GM19452 (cell line): ENCODE measurements around the gene LMO7.

ENCODE experiments used
- ATAC-seq: cut with Tn5 transposase; IDR thresholded peaks from one replicate; pipeline ENCODE4 v1.9.1; 2021; ENCODE audit not compliant: unreplicated experiment

Gene LMO7

DNA sequence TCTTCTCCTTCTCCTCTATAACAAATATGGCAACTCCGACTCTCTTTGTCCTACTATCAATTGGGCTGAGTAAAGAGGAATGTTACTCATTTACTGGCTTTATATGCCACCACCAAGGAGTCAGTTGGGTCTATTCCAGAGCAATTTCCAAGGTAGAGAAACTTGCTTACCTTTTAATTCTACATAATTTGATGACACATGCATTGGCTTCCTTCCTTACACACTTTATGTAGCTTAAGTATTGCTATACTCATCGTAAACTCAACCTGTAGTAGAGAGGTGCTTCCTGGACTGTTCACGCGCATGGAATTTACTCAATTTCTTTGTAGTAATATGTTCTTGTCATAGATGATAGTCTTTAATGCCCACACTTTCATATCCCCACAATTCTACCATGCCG is 160.7 kb downstream of the LMO7 start:
- ATAC-seq: no peak

DNA sequence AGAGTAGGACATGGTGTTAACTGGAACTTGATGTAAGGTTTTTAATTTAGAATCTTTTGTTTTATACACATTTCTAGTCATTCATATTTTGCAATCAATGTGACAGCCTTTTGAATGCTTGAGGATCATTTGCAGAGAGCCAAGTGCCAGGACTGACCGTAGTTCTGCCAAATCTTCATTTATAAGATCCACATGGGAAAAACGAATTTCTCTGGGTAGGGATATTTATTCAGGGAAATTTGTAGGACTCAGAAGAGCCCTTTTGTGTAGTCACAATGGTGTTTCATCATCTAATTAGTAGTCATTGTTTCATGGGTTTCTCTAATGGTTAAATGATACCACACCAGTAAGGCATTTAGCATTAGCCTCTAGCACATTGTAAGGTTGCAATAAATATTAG is 161.1 kb downstream of the LMO7 start:
- no peak for ATAC-seq

DNA sequence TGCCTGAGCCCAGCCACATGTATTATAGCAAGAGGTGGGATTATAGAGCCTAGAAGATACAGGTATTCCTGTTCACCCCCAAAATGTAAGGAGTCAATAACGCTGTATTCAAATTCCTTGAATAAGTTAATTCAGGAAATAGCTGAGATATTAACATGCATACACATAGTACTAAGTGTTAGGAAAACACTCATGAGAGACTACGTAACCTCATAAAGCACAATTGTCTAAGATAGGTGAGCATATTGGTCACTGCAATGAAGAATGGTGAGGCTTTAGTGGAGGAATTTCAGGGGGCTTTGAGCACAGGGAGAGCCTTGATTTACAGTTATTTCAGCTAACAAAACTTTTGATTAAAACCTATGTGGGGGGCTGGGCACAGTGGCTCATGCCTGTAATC is 161.6 kb downstream of the LMO7 start:
- ATAC-seq: no peak

DNA sequence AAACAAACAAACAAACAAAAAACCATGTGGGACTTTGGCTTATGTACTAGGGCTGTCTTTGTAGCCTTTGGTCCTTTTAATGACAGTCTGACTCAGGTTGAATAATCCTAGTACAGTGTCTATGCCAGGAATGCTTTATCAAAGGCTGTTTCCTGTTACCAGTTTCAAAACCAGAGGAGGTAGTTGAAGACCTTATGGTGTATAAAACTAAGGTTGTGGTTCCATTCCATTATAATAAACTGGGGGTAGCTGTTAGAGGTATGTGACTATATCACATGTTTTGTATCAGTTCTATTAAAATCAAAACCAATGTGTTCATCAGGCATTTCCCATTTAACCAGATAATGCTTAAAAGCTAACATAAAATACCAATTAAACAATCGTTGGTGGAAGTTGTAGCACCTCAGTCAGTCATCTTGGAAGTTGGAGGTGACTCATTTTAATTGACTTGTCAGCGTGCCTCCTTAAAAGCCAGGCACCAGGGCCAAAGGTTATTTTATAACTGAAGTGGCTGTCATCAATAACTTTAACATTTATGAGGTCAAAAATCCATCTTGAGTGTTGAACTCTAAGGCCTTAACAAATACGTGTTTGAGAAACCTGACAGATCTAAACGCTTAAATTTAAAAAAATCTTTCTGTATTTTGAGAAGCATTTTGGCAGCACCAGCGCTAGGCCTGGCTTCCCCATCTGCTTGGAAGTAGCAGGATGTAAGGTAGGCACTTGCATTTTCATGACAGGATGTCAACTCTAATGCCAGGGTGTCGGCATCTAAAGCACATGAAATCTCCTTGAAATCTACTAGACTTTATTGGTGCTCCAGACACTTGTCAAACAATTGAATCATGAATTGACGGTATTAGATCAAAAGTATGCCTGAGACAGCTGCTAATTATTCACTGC is 162.5 kb downstream of the LMO7 start:
- no peak for ATAC-seq

DNA sequence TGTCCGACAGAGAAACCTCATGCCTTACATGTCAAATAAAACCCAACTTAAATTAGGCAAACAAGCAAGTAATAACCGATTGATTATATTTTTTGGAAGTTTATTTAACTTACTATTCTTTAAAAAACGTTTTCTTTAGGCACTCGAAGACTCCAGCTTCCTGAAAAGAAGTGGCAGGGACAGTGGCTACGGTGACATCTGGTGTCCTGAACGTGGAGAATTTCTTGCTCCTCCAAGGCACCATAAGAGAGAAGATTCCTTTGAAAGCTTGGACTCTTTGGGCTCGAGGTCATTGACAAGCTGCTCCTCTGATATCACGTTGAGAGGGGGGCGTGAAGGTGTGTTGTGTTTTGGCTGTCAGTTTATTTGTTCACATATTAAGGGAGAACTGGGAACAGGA is 164.4 kb downstream of the LMO7 start:
- no peak for ATAC-seq

DNA sequence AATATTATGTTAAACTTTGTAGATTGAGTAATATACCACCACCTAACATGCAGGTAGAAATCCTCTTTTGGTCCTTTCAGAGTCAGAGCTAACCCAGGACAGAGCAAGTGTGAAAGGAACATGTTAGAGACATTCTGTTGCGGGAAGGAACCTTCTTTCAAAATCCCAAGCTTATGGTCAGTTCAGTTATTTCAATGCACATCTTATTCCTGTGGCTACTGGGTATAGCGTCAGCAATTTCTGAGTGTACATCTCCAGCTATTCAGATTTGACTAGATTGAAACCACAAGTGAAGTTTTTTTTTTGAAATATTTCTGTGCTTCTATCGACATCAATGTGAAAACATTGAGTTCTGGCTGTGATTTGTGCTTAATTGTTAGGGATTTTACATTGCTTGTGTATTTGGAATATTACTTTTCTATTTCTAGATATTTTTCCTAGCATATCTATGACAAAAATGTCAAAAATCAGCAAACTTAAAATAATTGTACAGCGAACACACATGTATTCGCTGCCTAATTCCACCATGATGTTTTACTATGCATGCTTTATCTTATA is 165.3 kb downstream of the LMO7 start:
- ATAC-seq: no peak

DNA sequence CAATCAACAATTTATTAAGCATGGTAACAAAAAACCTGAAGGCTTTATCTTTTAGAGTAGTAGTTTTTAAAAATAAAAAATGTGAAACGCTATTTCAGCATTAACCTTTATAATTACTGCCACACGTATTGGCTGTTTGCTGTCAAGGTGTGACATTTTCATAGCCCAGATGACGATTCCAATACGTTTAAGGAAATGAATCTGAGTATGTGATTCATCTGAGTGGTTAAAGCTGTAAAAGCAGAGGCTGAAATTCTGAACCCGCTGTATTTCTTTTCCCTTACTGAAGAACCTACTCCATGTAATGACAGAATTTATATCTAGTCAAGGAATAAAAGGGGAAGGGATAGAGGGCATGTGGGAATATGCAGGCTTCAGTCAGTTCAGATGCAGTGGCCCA is 166.0 kb downstream of the LMO7 start:
- no peak for ATAC-seq

DNA sequence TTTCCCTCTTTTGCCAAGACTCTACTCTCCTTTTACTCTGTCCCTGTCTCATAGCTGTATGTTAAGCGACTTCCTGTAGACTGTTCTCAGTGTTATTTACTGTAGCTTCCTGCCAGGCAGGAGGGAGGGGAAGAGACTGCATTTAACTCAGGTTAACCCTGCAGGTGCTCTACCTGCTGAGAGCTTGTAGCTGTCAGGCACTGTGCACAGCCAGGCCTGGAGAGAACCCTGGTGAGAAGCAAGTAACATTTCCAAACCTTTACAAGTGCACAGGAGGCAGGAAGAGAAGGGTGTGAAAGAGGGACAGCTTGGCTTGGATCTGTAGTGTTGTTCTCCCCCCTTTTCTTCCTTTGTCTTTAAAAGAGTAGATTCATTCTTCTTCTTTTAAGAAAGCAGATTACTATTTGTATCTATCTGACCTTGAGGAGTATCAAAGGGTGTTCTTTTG is 167.1 kb downstream of the LMO7 start:
- ATAC-seq: no peak

DNA sequence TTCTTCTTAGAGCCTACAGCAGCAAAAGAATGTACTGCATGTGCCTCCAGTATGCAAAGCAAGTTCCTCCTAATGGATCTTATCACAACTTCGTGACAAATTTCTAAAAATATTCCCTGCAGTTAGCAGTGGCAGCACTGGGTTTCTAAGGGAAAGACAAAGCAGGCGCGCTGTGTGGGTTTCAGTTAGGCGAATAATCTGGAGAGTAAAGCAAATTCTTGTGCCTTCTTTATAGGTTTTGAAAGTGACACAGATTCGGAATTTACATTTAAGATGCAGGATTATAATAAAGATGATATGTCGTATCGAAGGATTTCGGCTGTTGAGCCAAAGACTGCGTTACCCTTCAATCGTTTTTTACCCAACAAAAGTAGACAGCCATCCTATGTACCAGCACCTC is 167.9 kb downstream of the LMO7 start:
- no peak for ATAC-seq

DNA sequence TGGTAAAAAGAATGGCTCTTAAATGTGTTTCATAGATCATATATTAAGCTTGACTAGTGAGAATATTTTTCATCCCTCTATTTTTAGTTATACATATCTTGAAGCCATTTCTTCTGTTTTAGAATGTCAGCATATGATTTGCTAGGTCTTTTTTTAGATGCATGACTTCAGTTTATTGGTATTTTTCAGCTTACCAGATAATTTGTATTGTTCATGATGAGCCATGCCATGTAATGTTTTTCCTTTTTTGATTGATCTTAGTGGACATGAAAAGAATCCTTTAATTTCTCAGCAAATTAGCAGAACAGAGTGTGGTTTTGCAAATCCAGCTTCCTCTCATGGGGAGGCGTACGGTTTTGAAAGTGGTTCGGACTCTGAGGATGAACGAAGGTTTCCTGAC is 168.5 kb downstream of the LMO7 start:
- no peak for ATAC-seq

DNA sequence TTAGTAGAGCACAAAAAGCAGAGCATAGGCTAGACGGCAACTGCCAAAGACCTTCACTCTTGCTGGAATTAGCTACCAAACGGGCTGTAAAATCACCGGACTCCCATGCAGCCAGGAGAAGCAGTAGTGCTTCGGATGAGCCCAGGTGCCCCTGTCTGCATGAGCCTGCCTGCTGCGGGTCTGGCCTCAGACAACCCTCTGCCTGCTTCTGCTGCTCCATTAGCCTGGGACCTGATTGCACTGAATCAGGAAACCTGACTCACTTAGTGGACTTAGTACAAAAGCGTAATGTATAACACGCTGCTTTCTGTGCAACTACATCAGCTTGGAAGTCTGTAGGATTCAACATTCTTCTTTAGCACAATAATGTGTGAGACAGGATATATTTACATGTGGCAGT is 170.0 kb downstream of the LMO7 start:
- ATAC-seq: no peak

DNA sequence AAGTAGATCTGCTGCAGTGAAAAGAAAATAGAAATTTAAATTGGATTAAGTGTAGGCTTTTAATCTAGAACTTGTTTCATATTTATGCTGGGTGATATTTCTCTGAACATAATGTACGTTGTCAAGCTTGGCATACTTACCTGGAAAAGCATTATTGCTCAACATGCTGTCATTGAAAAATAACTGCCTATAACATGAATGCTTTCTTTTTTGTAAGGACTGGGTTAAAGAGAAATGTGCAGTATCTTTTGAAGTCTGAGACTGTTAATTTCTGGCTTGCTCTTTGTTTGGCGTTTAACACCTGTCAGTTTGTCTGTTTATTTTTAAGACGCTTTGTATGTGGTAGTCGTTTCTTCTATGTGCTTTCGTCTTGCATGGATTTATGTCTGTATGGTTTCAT is 175.2 kb downstream of the LMO7 start:
- ATAC-seq: no peak

DNA sequence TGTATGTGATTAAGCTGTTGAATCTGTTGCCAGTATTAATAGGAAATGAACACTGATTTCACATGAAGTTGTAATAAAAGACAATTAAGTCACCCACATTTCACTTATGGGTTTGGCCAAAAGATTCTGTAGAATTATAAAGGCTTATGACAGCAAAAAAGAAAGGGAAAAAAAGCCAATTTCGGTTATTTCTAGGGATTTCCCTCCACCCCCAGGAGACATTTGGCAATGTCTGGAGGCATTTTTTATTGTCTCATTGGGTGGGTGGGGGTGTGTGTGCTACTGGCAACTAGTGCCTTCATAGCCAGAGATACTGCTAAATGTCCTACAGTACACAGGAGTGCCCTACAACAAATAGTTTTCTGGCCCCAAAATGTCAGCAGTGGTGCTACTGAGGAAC is 175.7 kb downstream of the LMO7 start:
- no peak for ATAC-seq

DNA sequence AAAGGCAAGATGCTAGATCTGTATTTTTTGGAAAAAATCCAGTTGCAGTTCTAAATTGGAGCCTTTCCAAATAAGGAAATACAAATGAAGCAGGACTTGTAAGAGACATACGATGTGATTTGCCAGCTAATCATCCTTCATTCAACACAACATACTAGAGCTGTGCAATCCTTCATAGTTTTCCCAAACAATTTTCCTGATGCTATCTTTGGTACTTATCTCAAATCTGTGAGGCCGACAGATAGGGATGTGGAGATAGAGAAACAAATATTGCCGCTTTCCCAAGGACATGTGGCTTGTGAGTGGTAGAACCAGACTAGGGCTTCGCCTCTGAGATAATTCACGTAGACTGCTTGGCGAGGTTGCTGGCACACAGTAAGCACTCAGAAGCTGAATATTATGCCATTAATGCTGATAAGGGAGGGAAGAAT is 176.6 kb downstream of the LMO7 start:
- ATAC-seq: no peak

DNA sequence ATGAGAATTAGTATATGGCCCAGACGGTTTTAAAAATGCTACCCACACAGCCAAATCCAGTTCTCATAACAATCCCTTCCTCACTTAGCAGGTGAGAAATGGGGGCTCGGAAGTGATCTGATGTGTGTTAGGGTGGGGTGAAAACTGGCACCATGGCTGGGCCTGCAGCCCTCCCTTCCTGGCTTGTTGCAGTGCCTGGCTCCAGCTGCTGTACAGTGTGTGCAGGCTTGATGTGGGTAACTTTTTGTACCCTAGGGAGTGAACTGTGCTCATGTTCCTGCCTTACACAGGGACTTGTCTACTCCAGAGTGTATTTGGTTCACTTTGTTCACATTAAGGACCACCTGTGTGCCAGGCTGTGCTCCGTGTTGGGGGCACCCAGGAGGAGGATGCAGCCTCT is 177.2 kb downstream of the LMO7 start:
- no peak for ATAC-seq

DNA sequence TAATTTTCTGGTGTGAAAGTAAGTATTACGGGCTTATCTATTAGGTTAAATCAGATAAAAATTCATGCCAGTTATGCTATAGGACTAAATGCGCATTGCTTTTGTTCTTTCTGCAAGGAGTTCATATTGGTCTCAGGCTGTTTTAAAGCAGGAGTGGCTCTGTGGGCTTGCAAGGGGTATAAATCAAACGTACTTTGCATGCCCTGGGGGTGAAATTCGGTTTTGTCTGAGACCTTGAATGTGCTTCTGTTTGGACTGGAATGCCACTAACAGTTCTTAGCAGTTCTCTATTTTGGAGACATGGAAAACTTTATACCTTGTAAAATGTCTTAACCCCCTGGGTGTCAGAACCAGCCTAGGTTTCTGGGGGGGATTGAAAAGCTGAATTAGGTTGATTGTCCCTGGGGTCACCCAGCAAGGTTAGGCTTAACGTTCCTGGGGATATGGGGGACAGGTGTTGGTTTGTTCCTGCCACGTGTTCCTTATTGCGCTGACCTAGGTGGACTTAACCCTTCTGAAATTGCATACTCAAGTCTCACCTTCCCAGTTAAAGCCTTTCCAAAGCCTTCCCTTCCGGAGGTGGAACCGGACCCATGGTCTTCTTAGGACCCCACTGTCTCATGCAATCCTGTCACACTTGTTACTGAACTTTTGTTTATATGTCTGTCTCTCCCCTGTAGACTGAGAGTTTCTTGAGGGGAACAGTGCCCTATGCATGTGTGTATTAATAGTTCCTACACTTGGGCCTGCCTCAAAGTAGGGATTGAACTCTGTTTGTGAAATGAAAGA is 182.2 kb downstream of the LMO7 start:
- ATAC-seq: no peak

DNA sequence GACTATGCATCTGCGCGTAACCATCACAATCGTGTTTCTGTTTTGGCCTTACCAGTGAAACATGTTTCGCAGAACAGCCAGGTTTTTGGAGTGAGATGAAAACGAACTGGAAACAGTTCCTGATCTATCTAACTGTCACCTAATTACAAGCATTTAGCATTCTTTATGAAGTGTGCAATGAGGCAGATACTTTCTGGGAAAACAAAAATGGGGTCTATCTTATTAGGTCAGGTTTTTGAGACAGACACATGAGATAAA is 182.8 kb downstream of the LMO7 start:
- no peak for ATAC-seq

DNA sequence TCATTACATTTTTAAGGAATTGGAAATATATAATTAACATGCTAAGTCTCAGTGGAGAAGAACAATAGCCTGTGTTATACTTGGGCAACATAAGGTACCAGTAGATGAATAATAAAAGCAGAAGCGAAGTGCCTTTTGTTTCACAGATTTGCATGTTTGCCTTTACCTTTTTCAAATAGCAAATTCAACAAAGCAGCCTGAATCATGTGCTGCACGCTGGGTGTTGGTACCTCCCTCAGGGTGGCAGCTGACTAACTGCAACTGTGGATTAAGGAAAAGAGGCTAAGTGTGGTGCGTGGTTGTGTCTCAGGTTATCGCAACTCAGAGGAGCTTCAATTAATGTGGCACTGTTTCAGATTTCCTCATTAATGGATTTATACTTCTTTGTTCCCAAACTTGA is 189.0 kb downstream of the LMO7 start:
- ATAC-seq: no peak

DNA sequence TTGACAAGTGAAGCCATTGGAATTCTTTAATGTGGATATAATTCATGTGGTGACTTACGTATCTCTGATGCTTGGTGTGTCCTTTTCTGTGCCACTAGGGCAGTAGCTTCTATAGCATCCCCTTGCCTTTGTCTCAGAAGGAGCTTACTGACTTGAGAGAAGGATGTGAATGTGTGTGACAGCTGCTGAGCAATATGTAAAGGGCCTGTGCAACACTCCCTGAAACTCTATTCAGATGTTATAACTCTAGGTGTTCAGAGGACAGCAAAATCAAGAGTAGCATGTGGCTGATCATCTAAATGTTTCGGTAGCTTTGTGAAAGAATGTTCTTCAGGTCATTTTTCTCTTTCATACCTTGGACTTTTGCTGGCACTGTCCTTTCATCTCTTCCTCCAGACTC is 189.5 kb downstream of the LMO7 start:
- ATAC-seq: no peak

DNA sequence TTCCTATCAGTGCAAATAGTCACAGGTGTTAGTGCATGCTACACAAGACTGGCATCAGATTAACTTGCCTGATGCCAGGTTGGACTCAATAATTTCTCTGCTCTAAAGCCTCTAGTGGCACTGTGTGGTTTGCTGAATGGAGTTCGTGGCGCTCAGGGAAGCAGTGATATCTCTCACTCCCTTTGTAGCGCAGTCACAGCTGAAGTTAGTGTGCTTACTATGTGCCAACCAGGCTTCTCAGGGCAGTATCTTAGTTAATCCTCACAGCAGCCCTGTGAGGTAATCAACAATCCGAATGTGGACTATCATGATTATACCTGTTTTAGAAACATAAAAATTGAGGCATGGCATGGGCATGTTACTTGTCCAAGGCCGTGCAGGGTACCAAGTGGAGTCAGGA is 190.3 kb downstream of the LMO7 start:
- ATAC-seq: no peak

DNA sequence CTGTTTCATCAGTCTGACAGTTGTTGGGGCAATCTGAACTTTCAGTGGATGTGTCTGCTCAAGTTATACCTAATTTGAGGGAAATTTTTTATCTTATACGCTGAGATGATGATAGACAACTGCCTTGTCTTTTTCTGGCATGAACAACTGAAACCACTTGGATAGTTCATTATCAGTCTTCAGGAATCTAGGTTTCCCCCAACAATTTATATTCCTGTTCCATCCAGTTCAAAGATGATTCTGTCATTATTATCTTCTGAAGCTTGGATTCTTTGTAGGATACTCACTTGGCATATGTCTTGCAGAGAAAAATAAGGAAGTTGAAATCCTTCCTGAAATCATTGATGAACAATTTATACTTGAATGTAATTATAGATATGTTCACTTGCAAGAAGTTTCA is 193.7 kb downstream of the LMO7 start:
- no peak for ATAC-seq

DNA sequence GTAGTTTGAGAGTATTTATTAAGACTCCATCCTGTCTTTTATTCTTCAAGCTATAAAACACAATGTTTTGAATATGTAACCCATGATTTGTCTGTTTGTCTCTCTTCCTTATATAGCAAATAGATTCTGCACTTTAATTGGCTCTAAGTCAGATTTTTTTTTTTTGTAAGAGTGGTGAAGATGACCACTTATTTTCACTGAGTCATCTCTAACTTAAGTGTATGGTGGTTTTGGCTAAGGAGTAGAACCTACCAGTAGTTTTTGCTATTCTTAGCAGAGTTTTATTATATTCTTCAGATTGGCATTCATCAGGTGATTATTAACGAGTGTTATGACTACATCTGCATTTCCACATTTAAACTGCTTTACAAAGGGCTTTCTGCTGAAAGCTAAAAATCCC is 194.7 kb downstream of the LMO7 start:
- no peak for ATAC-seq
